IPS-NIHi7 (cell line): ENCODE results near the gene KRTAP4-1.
"Not testable (repeated sequence)": the region's sequence is repeated elsewhere in the genome, so short reads cannot be mapped to it uniquely, and the experiment has no call there.

ENCODE experiments used
- DNase-seq: peaks from one replicate; pipeline ENCODE4 v3.0.0; 2012; ENCODE audit warnings: mixed read lengths; ENCODE audit errors: extremely low spot score

The KRTAP4-1 gene

GRCh38 chr17:41184480-41184961 lies at the start of gene KRTAP4-1:
KRTAP4-1 (minus strand) TSS chr17:41184911; CDS start chr17:41184854, 57 bp downstream.
- DNase-seq: no peak

GRCh38 chr17:41232399-41233105 lies 47.8 kb upstream of the KRTAP4-1 start, which contains the start of gene KRTAP9-3:
KRTAP9-3 (plus strand) TSS chr17:41232449; CDS start chr17:41232502, 53 bp downstream.
- not testable (repeated sequence) for DNase-seq

- no peak for DNase-seq
These were observed 47.0 kb upstream of the KRTAP4-1 start for GRCh38 chr17:41231731-41232130.

GRCh38 chr17:41230094-41230493 lies 45.4 kb upstream of the KRTAP4-1 start:
- no peak for DNase-seq

GRCh38 chr17:41226598-41227095 lies 41.9 kb upstream of the KRTAP4-1 start, which contains the start of gene KRTAP9-2:
KRTAP9-2 (plus strand) TSS chr17:41226648; CDS start chr17:41226655, 7 bp downstream.
- not testable (repeated sequence) for DNase-seq

GRCh38 chr17:41226051-41226450 lies 41.3 kb upstream of the KRTAP4-1 start:
- DNase-seq: no peak

- DNase-seq: no peak
These were observed 39.1 kb upstream of the KRTAP4-1 start for GRCh38 chr17:41223821-41224220.

GRCh38 chr17:41215681-41216080 lies 31.0 kb upstream of the KRTAP4-1 start:
- DNase-seq: no peak

GRCh38 chr17:41212524-41213169 lies 27.9 kb upstream of the KRTAP4-1 start:
- no peak for DNase-seq

GRCh38 chr17:41211845-41212466 lies 27.2 kb upstream of the KRTAP4-1 start:
- DNase-seq: no peak

GRCh38 chr17:41199421-41200078 lies 14.8 kb upstream of the KRTAP4-1 start:
- no peak for DNase-seq

GRCh38 chr17:41196068-41196467 lies 11.4 kb upstream of the KRTAP4-1 start:
- no peak for DNase-seq

- no peak for DNase-seq
These were observed 5.6 kb upstream of the KRTAP4-1 start for GRCh38 chr17:41190328-41190727.

- not testable (repeated sequence) for DNase-seq
These were observed 5.2 kb upstream of the KRTAP4-1 start, which contains the start of gene KRTAP9-1 for GRCh38 chr17:41189837-41190318. KRTAP9-1 (plus strand) TSS chr17:41189887; CDS start chr17:41189887, 0 bp downstream.

- no peak for DNase-seq
These were observed 2.2 kb upstream of the KRTAP4-1 start for GRCh38 chr17:41186872-41187271.

GRCh38 chr17:41185001-41185400 lies 290 bp upstream of the KRTAP4-1 start:
- no peak for DNase-seq

- no peak for DNase-seq
These were observed 5.7 kb downstream of the KRTAP4-1 start for GRCh38 chr17:41178843-41179616.

GRCh38 chr17:41178341-41178740 lies 6.4 kb downstream of the KRTAP4-1 start:
- no peak for DNase-seq

GRCh38 chr17:41177727-41178271 lies 6.9 kb downstream of the KRTAP4-1 start, which contains the start of gene KRTAP4-2:
KRTAP4-2 (minus strand) TSS chr17:41178221; CDS start chr17:41178164, 57 bp downstream.
- no peak for DNase-seq

GRCh38 chr17:41176744-41177387 lies 7.8 kb downstream of the KRTAP4-1 start:
- DNase-seq: no peak
